ENCODE results near the gene SSX2IP.

DNA sequence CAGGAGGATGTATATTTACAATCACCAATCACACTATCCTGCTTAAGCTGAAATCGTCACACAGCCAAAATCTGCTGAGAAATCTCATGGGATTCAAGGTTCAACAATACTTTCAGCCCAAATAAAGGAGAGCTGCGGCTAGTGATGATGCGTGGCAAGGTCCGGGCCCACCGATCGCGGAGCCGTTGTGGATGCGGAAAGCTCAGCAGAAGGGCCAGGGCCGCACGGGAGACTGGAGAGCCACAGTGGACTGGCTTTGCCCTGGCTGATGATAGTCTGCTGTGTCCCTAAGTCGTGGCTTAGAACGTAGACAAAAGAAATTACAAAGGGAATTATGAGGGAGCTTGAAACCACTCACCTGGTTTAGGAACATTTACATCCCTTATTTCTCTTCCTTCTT is 48.0 kb upstream of the SSX2IP start:
- TF ChIP-seq CTCF (IDR thresholded peaks at IDR 0.05; ENCODE audit: poor library complexity) (no peak), EZH2 (IDR thresholded peaks at IDR 0.05; ENCODE audit: borderline replicate concordance) (no peak)

Data from hepatocyte (in vitro differentiated cells).